ENCODE measurements around the gene LRP2BP.

The LRP2BP gene

DNA sequence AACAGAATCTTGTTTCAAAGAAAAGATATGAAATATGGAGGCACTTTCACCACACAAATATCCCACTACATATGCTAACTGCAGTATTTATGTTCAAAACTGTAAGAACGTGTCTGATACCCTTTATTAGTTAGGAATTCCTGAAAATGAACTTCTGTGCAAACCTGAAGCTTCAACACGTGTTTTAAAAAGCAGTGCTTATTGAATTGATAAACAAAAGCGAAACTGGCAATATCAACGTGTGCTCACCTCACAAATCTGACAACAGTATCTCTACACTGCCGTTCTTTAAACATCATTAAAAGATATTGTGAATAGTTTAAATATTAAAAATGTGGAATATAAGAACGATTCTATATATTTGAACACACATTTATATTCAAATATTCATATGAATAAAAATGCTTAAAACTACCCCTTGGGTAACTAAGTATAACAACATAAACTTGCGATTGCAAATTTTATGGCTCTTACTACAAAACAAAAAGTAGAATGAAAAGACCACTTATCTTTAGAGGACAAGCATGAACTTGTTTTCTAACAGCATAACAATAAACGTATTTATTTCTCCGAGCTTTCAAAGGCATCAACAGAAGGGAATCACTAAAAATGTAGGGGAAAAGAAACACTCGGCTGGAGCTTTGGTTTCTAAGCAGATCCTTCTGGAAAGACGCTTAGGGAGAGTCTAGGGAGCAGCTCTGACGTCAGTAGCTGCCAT lies at the start of gene LRP2BP:
Gene LRP2BP (minus strand): TSS at position 687 of the 718 bp plus-strand sequence. CDS start 17,738 bp downstream, outside the sequence.
- DNase-seq: no peak

DNA sequence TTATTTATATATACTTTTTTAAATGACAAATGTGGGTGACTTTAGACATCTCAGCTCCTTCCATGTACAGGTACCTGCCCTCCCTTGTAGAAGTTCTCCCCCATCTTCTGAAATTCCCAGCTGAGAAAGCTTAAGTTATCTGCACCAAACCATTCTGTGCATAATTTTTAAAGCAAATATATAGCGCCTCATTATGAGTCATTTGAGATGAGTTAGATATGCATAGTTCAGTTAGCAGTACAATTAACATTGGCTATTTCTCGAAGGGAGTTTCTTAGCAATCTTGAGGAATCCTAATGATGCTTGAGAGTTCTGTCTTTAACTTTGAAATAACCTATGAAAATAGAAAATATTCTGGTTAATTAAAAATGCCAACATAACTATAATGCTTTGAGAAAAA lies 49.5 kb upstream of the LRP2BP start:
- DNase-seq: no peak

DNA sequence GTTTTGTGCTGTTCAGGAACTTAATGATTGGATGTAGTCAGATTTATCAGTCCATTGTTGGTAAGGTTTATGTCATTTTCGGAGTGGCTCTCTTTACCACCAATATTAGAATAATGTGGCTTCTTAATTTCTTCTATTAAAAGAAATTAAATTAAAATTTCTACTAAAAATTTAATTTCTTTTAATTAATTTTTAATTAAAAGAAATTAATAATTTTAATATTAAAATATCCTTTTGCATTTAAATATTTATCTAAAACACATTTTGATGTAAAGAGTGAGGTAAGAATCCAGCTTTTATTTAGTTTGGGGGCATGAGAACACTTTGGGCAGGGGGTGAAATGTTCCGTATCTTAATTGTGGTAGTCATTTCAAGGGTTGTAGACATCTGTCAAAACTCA lies 45.8 kb upstream of the LRP2BP start:
- no peak for DNase-seq

DNA sequence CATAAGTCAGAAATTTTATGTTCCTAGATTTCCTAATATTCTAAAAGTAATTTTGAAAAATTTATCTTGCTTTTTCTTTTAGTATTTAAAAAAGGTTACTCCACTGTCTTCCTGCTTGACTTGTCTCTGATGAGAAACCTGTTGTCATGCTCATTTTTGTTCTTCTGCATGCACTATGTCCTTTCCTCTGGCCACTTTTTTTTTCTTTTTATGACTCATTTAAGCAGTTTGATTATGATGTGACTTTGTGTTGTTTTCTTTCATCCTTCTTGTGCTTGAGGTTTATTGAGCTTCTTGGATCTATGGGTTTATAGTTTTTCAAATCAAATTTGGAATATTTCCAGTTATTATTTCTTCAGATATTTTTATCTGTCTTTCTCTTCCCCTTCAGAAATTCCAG lies 42.1 kb upstream of the LRP2BP start:
- no peak for DNase-seq

DNA sequence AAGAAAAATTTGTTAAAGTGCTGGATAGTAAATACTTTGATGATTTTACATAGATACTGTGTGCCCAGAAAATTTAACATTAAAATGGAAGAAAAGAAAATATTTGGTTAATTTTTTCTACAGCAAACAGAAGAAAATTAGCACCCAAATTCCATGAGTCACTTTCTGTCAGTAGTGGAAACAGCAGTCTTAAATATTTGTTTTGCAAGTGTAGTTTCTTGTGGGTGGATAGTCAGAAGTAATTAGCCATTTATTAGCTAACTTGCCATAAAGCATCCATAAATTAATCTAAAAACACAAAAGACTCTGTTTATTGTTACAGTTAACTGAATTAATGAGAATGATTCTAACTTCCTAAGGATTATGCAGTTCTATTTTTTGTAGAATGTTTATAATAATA lies 39.7 kb upstream of the LRP2BP start:
- no peak for DNase-seq

DNA sequence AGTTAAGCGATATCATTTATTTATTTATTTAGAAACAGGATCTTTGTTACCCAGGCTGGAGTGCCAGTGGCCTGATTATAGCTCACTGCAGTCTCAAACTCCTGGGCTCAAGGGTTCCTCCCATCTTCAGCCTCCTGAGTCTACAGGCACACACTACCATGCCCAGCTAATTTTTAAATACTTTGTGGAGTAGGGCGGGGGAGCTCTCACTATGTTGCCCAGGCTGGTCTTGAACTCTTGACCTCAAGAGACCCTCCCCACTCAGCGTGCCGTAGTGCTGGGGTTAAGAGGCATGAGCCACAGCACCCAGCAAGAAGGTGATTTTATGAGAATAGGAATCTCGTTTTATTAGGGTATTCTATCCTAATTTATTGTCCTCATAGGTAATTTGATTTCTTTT lies 33.9 kb upstream of the LRP2BP start:
- DNase-seq: no peak

DNA sequence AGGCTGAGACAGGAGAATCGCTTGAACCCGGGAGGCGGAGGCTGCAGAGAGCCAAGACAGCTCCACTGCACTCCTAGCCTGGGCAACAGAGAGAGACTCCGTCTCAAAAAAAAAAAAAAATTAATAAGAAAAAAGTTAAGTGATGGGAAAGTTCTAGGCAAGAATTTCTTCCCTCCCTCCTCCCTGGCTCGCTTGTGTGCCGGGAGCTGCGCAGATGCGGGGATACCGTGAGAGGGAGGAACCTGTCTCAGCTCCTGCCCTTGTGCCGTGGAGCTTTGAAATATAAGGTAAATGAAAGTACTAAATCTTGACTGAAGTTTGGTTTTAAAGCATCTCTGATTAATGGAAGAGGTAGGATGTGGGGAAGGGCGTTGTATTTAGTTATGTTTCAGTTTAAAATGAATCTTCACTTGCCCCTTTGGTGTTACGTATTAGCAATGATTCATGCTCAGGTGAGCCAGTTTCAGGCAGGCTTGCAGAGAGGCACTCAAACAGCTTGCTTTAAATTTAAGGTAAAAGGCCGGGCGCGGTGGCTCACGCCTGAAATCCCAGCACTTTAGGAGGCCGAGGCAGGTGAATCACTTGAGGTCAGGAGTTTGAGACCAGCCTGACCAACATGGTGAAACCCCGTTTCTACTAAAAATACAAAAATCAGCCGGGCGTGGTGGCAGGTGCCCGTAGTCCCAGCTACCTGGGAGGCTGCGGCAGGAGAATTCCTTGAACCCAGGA lies 31.4 kb upstream of the LRP2BP start:
- no peak for DNase-seq

DNA sequence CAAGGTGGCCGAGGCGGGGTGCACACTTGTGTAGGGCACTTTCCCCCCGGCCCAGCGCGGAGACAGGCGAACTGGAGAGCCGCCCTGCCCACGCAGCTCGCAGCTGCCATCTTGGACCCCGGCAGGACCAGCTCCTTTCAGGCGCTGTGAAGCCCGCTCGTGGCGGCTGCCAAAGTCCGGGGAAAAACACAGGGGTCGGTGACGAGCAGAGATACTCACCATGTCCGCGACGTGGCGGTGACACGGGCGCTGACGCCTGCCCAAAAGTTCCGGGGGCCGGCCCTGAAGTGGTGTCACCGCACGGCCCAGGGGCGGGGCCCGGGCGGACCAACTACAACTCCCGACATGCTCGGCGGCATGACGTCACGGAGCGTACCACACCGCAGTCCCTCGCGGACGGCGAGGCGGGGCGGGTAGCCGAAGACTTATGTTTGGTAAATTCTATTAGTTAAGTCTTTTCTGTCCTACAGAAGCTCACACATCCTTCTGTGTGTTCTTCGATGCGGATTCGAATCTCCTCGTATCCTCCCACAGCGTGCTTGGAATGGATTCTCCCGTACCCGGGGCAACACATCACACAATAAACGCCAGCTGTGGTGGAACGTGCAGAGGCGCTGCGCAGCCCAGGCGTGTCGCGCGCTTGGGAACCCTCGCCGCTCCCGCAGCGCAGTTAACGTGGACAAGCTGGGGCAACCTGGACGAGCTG lies 30.1 kb upstream of the LRP2BP start, which contains the start of gene UFSP2:
Gene UFSP2 (minus strand): TSS at position 318 of the 706 bp plus-strand sequence. CDS start 96 bp downstream, at position 222.
- DNase-seq: peak; percentile 89

DNA sequence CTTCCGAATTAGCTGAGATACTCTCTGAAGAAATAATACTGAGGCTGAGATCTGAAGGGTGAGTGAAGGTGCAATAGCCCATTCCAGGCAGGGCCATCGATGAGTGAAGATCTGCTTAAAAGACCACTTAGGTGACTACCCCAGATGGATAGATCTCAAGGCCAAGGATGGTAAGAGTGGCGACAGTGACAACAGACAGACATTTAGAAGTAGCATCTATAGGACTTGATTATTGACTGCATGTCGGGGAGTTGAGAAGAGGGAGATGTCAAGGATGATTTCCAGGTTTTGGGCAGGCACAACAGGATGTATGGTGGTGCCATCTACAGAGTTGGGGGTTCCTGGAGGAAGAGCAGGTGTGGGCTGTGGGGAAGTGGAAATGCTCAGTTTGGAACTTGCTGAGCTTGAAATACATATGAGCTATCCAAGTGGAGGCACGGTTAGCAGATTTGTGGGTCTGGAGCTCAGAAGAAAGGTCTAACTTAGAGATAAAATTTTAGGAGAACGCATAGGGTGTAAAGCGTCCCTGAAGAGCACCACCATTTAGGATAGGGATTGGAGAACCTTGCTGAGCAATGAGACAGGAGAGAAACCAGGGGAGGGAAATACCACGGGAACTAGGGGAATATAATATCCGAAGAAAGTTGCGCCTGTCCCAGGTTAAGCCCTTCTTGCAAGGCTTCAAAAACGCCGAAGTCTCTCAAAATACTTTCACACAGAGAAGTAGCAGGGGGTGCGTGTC lies 29.4 kb upstream of the LRP2BP start:
- no peak for DNase-seq

DNA sequence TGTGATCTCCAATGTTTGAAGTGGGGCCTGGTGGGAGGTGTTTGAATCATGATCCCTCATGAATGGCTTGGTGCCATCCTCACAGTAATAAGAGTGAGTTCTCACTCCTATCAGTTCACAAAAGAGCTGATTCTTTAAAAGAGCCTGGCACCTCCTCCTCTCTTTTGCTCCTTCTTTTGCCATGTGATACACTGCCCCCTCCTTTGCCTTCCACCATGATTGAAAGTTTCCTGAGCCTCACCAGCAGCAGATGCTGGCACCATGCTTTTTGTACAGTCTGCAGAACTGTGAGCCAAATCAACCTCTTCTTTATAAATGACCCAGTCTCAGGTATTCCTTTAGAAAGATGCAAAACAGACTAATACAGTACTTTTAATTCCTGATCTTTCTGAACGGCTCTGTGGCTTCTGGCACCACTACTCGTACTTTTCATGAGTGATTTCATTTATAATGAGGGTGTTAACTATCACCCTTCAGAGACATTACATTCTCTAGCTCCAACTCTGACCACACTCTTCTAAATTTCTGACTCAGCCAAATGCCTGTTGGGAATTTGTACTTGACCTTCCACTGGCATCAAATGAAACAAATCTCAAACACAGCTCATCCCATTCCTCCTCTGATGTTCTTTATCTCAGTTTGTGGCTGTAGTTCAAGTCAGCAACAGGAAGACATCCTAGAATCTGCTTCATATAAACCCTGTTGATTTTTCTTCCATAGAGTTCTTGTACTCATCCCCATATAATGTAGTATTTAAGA lies 25.8 kb upstream of the LRP2BP start:
- DNase-seq: no peak

DNA sequence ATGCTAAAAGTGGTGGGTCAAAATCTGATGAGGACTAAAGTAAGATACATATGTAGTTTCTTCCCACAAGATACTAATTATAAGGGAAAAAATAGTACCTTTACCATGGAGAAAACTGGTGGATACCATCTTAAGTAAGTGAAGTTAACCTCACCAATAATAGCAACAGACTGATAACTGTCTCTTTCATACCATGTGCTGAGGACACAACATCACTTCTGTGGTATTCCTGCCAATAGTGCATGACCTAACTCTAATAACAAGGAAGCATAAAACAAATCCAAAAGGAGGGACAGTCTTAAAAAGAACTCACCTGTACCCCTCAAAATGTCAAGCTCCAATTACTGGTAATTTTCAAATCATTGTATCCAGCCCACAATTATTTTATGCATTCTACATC lies 21.2 kb upstream of the LRP2BP start:
- DNase-seq: no peak

DNA sequence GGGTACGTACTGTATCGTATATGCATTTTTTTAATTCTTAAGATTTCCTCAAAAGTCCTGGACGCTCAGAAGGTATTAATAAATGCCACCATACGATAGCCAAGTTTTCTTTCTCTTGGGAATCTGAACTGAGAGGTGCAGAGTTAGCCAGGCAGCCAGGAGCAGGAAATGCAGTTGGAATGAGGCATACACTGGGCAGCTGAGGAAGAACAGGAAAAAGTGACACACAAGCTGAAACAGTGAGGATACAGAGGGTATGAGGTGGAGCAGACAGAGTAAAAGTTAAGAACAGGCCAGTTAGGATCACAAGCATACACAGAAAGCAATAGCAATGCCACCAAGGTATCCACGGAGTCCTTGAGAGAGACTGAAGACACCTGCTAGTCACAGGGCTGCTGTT lies 16.7 kb upstream of the LRP2BP start:
- DNase-seq: no peak

DNA sequence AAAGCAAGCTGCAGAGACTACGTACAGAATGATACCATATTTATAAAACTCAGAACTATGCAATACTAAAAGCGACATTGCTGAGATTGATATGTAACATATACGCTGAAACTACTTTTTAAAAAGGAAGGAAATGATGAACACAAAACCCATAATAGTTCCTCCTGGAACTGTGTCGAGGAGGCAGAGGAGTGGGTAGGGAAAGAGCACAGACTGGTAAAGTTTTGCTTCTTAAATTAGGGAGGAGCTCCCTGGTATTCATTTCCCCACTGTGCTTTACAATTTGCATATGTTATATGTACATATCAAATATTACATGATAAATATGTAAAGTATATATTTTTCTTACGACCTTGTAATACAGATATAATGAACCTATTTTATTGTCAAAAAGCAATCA lies 16.1 kb upstream of the LRP2BP start:
- DNase-seq: no peak

DNA sequence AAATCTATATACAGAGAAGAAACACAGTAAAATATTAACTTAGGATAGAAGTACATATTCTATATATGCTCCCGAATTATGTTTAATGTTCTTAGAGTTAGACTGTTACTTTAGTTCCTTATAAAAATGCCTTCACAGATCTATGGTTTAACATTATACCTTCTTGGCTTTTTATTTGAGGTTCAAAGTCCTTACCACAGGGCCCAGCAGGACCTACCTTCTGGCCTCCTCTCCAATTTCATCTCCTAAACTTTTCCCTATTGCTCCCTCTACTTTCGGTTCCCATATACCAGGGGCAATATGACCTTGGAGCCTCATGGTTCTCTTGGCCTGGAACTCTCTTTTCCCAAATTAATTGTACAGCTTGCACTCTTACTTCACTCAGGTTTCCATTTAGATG lies 12.7 kb upstream of the LRP2BP start:
- DNase-seq: no peak

DNA sequence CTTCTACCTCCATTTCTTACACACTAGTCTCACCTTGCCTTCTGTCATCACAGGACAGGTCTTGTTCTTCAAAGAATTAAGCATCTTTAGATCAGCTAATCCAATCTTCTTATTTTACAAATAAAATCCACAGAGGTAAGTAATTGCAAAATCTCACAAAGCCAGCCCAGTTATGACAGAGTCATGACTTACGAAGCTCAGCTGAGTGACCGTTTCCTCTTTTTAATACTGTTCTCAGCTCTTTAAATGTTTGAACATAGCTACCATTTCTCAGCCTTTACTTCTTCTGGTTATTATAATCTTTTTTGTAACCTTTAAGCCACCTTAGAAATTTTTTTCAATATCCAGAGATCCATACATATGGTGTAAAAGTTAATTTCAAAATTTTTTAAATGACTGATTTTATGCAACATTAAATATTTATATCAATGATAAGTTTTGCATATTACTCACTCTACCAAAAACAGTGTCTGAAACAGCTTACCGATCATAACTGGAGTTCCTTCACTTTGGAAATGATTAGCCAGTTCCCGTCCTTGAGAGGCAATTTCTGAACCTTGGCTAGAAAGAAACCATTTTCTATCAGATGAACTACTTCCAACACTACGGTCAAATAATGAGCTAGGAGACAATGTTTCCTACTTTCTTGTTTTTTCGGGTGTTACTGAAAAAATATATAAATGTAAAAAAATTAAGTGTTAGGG lies 9.7 kb upstream of the LRP2BP start:
- no peak for DNase-seq

DNA sequence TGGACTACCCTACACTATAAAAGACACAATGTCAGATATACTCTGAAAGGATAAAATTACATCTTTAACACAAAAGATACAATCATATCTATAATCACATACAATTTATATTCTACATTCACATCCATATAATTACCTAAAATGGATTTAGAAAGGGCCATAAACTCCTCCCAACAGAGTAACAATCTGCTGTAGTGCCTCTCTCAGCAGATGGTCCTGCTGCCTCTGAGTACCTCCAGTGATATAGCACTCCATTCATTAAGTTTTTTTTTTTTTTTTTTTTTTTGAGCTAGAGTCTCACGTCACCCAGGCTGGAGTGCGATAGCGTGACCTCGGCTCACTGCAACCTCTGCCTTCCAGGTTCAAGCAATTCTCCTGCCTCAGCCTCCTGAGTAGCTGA lies 8.3 kb upstream of the LRP2BP start:
- no peak for DNase-seq

DNA sequence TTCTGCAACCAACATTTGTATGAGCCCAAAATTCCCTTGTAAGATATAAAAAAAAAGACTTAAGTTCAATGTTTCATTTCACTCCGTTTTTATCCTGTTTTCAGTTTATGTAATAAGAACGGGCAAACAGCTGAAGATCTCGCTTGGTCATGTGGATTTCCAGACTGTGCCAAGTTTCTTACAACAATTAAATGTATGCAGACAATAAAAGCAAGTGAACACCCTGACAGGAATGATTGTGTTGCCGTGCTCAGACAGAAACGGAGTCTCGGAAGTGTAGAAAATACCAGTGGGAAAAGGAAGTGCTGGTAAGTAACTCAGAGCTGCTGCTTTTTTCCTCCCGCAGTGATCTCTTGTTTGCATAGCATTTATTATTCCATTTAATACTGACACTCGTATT lies 3.7 kb upstream of the LRP2BP start:
- DNase-seq: no peak

DNA sequence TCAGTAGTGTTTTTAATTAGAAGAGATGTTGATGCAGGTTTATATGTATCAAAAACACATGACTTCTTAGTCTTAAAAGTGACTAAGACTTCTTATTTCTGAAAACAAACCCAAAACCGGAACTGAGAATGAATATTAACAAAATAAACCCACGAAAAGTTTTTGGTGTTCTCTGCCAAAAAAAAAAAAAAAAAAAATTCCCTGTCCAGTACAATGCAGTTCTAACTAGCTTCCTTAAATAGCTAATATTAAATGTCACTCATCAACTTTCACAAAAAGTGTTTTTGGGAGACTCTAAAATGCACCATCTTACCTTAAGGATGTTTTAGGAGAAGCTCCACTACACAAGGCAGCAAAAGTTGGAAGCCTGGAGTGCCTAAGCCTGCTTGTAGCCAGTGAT lies 2.9 kb upstream of the LRP2BP start:
- DNase-seq: no peak

DNA sequence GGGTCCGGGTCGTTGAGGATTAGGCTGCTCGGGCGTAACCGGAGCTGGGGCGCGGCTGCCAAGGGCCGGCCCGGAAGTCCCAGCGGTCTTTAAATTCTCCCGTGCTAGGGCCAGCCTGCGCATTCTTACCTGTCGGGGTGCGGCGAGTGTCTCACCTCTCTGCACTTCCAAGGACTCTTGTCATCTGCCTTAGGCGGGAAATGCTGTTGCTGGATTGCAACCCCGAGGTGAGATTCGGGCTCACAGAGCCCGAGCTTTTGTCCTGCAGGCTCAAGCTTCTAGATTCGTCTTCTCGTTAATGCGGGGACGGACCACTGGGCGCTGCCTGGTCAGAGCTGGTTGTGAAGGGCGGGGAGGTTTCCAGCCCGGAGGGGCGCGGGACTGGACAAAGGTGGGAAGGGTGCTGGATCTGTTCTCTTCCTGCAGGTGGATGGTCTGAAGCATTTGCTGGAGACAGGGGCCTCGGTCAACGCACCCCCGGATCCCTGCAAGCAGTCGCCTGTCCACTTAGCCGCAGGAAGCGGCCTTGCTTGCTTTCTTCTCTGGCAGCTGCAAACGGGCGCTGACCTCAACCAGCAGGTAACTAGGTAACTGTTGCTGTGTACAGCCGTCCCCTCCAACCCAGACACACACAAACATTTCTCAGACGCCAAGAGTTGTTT lies 1.1 kb upstream of the LRP2BP start, which contains the start of gene ANKRD37:
Gene ANKRD37 (plus strand): TSS at position 118 of the 662 bp plus-strand sequence. CDS start 83 bp downstream, at position 201.
- no peak for DNase-seq

DNA sequence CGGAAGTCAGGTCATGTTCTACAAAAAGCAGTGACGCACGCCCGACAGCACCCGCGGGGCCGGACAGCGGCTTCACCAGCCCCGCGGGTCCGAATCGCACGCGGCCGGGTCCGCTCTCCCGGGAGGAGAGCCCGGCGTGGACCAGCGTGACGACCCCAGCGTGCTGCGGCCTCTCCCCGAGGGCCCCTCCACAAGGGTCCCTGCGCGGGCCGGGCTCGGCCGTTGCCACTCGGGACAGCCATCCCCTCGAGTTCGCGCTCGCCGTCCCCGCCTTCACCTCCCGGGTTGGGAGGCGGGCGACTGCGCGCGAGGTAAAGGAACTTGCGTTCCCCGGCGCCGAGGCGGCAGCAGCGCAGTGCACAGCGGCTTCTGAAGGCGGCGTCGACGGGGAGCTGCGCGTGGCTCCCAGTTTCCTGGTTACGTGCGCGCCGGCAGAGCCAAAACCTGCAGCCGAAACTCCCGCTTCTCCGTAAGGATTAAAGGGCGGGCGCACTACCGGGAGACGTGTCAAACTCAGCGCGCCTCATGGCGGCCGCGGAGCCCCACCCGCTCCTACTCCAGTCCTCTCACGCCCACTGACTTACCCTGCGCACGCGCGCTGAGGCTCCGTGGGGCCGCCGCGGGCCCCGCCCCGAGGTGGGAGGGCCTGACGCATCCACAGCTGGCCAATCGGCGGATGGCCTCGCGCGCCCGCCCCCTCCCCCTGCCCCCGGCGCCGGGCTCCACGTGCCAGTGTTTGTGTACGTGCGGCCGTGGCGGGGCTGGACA lies 416 bp upstream of the LRP2BP start:
- peak; percentile 96 for DNase-seq
